NCI-H1694 treated with DMSO at 0.1 percent for 48 hours (cell line): ENCODE results near the gene SPINK1.
"Not testable (repeated sequence)": the region's sequence is repeated elsewhere in the genome, so short reads cannot be mapped to it uniquely, and the experiment has no call there.

ENCODE experiments used
- DNase-seq: peaks from one replicate; lab custom pipeline; 2025; lab: John Stamatoyannopoulos, UW

The SPINK1 gene

DNA sequence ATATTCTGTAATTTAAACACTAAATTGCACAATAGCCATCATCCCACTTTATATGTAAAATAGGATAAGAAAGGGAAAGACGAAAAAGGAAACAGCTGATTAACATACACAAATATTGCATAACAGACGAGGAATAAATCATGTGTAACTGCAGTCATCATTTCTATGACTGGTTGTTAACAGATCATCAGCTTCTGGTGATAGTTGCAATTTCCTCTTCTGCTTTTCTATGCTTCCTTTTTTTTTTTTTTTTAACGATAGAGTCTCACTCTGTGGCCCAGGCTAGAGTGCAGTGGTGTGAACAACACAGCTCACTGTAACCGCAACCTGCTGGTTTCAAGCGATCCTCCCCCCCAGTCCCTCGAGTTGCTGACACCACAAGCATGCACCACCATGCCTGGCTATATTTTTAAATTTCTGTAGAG is 26.4 kb downstream of the SPINK1 start:
- no peak for DNase-seq

DNA sequence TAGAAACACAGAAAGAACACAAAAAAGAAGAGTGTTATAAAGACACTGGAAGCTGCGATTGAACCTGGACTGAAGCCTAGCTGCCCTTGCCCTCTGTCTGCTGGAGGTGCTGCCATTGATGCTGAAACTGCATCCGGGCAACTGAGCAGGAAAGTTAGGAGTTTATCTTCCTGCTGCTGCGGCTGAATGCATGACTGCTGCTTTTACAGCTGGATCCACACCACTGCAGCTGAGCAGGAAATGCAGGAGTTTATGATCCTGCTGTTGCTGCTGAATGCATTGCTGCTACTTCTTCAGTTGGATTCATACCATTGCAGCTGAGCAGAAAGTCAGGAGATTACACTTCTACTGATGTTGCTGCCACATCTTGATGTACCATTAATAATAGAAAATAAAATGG is 27.1 kb downstream of the SPINK1 start:
- DNase-seq: no peak

DNA sequence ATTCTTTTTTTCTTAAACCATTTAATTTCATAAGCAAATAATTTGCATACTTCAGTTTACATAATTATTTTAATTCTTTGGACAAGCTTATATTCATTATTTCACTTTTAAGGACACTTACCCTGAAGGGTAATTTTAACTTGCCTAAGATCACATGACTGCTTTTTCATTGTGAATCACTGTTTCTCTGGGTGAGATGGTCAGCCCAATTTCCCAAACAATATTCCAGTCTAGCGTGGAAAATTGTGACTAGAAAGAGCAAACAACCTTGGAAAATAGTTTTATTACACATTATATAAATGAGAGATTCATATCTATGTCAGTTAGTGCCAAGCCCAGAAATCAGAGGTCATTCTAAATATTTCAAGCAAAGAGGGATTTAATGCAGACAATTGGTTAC is 27.5 kb downstream of the SPINK1 start:
- no peak for DNase-seq

DNA sequence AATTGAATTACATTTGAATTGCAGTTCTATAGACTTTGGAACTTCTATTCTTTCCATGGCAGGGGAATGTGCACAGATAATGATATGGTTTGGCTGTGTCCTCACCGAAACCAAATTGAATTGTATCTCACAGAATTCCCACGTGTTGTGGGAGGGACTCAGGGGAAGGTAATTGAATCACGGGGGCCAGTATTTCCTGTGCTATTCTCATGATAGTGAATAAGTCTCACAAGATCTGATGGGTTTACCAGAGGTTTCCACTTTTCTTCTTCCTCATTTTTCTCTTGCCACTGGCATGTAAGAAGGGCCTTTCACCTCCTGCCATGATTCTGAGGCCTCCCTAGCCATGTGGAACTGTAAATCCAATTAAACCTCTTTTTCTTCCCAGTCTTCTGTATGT is 28.3 kb downstream of the SPINK1 start:
- DNase-seq: not testable (repeated sequence)

DNA sequence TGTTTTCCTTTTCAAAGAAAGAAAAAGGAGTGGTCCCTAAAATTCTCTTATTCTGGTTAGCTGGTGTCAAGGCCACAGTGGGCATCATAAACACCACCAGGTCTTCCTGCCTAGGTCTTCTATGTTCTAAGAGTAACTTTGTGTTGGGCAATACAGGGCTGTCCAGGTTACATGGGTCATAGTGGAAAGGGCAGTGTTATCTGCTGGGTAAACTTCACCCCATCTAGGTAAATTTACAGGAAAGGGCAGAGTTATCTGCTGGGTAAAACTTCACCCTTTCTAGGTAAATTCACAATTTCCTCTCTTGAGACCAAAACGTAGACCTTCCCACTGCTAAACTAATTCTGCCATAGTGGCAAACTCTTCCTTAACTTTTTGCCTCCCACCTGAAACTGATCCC is 30.0 kb downstream of the SPINK1 start:
- no peak for DNase-seq

DNA sequence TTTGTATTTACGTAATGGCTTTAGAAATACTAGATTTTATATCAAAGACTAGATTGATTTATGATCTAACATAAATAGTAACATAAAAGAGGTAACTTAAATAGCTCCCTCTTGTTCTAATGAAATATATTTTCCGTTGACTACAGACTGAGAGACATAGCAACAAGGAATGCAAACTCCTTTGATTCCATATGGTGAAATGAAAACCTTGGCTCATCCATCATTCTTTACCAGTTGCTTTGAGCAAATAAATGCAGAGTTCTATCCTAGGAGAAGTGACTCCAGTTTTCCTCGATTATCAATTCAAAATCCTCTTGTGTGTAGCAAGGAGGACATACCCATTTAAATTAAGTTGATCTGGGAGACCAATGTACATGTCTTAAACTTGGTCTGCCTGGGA is 31.0 kb downstream of the SPINK1 start:
- DNase-seq: no peak

DNA sequence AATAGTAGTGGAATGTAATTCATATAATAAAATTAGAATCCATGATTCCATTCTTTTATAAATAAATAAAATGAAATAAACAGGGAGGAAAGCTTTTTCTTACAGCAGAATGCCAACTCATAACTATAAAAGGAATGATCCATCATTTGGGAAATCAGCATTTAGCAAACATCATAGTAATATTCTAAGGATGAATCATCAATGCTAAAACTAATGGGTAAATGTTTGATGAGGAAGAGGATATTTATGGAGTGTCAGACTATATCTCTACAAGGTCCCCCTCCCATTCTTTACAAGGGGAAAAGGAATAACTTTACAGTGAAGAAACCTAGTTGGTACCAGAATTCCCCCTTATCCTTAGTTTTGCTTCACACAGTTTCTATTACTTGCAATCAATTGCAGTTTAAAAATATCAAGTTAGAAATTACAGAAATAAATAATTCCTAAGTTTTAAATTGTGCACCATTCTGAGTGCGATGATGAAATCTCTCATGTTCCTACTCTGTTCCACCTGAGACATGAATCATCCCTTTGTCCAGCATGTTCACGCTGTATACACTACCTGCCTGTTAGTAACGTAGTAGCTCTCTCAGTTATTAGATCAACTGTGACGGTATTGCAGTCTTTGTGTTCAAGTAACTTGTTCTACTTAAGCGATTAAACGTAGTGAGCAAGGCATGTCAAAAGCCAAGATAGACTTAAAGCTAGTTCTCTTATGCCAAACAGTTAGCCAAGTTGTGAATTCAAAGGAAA is 34.7 kb downstream of the SPINK1 start:
- no peak for DNase-seq

DNA sequence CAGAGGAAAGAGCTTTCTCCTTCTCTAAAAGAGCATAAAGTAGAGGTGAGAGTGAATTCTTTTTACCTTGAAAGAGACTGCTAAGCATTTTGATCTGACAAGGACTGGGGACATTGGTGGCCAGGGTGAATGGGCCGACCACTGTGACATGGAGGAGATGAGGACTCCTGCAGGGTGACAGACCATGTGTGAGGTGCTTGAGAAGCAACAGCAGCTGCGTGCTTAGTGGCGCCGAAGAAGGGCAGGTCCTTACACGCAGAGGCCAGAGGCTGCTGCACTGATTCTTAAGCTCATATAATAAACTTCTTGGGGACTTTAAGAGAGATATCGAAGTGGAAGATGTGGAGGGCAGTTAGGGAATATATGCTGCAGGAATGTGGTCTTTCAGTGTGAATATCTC is 40.3 kb downstream of the SPINK1 start:
- DNase-seq: no peak

DNA sequence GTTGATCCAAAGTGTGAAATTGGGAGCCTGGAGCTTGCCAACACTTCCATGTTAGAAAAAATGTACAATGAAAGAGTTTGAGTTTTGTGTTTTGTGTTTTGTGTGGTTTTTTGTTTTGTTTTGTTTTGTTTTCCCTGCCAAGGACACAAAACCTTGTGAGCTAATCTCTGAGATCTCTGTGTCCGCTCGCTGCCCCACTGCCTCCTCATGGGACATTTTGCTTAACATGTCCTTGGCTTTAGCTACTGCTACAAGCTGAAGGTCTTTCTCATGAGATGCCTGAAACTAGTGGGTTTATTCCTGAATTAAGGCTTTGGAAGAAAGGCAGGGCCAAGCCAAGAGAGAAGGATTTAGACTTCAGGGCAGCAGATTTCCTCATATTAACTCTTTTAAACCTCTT is 41.7 kb downstream of the SPINK1 start:
- no peak for DNase-seq

DNA sequence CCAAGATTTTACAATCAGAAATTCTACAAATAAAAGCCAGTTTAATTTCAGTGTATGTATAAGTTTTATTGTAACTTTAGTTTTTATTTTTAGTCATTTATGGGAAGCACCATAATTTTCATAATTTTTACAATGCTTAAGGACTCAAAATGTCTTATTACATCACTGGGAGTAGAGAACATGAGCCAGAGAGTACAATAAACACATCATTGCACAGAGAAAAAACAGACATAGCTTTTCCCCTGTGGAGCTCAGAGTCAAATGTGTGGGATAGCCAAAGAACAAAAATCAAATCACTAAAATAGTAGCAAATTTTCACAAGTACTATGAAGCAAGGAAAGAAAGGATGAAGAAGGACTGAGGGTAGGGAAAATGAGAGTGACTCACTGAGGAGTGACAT is 43.4 kb downstream of the SPINK1 start:
- DNase-seq: no peak

DNA sequence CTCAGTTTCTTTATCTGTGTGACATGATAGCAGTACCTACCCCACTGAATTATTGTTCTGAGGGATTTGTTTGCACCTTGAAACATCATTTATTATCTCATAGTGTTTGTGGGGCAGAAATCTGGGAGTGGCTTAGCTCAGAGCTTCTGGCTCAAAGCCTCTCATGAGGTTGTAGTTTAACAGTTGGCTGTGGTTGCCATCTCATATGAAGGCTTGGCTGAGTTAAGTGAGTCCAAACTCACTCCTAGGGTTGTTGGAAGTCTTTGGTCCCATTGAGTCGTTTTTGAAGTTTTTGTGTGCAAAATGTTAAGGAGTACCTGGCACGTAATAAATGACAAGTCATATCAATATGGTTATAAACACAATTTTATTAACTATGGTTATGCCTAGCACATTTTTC is 45.3 kb downstream of the SPINK1 start:
- no peak for DNase-seq

DNA sequence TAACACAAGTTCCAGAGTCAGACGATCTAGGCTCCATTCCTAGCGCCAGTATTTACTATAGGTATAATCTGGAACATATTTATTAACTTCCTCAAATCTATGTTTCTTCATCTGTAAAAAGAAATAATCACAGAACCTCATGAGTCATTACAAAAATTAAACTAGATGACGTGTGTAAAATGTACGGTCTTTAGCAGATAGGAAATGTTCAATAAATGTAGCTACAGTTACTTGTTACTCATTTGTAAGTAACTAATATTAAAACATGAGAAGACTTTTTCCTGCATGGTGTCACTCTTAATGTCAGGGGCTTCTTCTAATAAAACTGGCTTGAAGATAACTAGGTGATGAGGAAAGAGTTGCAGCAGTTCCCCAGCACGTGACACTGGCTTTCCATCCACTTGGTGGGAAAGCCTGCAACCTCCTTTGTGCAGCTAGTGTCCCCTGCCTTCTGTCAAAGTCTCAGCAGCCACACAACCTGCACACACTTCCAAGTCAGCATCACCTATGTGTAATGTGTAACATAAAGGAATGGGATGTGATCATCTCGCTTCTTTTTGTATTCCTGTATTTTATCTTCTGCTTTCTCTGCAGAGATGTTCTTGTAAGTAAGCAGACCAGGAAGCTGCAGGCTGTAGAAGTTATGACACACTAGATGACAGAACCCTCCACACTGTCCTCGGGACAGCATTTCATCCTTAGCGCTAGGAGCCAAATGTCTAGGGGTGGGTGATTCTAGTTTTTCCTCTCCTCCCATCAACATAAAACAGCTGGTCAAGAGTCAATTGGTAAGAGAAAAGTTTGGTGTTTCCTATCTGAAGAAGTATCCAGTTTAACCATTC is 47.1 kb downstream of the SPINK1 start:
- no peak for DNase-seq

DNA sequence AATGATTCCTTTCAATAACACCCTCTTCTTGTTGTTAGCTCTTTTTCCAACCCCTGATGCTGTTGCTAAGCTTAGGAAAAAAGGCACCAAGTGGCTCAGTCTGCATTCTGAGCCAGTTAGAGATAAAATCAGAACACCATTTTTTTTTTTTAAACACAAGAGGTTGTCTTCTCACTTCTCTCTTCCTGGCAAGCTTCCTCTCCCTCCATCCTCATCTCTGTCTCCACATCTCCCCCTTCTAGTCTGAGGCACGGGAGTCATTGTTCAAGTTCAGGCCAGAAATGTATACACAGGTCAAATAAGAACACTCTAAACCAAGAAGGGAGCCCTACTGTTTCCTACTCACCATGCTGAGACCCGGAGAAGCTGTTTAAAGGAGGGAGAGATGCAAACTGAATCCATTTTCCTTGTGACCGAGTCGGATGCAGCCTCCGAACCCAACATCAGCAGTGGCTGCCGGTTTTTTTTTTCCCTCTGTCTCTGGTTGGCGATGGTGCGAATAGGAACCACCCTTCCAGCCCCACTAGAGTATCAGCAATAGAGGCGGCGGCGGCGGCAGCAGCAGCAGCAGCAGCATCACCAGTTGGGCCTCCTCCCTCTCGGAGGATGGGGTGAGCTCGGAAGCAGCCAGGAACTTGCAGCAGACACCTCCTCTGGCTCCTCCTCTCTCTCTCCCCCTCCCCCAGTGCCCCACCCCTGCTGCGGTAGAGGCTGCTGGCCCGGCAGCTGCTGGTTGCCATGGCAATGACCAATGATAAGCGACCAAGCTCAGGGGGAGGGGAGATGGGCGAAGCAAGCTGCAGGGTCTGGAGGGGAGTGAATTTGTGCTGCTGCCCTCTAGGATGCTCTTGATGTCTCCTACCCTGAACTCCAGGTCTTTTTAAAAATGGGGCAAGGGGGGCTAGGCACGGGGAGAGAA is 49.1 kb downstream of the SPINK1 start, which contains the start of gene JAKMIP2:
JAKMIP2 (minus strand) TSS at position 619 of the 919 bp plus-strand sequence. CDS start 110,922 bp downstream, outside the sequence.
- peak; percentile 93 for DNase-seq

DNA sequence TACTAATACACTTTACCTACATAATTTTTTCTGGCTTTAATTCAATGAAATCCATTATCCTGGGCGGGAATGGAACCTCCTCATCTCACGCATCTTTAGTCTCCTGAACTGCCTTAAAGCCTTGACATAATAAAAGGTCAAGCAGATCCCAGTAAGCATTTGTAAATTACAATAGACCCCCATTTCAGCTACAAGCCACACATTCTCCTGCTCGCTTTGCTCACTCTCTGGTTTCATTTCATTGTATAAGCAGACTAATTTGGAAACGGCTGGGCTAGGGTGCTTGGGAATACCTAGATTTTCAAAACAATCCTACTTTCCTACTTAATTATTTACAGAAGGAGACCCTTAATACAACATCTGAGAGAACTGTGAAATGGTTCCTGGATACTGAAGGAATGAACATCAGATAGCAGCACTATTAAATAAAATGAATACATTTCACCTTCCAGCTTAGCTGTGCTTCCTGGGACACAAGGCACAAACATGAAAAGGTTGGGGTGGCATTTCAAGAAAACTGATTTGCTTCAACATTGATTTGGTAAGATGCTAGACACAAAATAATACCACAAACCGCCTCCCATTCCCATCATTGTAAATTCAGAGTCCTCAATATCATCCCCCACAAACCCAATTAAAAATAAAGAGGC is 50.4 kb downstream of the SPINK1 start:
- DNase-seq: no peak

DNA sequence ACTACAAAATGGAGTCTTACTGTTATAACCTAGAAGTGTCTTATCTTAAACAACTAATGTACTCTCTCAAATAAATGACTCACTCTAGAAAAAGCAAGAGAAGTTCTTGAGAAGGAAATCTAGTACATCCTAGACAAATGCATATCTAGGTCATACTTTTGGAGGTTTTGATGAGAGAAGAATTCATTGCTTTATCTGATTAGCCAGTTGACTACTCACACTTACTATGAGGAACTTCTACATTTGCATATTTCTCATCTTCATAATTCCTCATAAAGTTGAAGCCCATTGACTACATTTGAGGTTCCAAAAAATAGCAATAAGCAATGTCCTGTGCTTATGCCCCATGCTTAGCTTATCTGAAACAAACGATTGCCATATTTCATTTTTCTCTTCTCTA is 51.8 kb downstream of the SPINK1 start:
- DNase-seq: no peak

DNA sequence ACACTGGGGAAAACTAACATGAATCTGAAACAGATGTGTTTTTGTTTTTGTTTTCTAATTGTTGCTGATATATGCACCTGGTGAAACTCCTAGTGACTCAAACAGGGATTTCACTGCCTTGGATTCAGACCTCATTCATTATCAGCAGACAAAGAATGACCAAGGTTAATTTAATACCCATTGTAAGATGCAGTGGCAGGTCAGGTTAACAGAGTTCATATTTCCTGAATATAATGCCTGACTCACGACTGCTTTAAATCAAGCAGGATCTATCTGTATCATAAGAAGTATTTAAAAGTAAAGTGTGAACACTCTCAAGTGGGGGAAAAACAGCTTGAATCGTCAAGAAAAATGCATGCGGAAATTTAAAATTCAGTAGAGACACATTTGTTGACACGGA is 54.5 kb downstream of the SPINK1 start:
- DNase-seq: no peak
